ENCODE results near the gene ACOT2. TPM values are rescaled to one million over a fixed set of nuclear protein-coding genes. Genes with fewer than 3 reads are reported as not detected.
"Not testable (repeated sequence)": the region's sequence is repeated elsewhere in the genome, so short reads cannot be mapped to it uniquely, and the experiment has no call there.

The ACOT2 gene, protein sequence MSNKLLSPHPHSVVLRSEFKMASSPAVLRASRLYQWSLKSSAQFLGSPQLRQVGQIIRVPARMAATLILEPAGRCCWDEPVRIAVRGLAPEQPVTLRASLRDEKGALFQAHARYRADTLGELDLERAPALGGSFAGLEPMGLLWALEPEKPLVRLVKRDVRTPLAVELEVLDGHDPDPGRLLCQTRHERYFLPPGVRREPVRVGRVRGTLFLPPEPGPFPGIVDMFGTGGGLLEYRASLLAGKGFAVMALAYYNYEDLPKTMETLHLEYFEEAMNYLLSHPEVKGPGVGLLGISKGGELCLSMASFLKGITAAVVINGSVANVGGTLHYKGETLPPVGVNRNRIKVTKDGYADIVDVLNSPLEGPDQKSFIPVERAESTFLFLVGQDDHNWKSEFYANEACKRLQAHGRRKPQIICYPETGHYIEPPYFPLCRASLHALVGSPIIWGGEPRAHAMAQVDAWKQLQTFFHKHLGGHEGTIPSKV
- 45.7 TPM for total RNA-seq

DNA sequence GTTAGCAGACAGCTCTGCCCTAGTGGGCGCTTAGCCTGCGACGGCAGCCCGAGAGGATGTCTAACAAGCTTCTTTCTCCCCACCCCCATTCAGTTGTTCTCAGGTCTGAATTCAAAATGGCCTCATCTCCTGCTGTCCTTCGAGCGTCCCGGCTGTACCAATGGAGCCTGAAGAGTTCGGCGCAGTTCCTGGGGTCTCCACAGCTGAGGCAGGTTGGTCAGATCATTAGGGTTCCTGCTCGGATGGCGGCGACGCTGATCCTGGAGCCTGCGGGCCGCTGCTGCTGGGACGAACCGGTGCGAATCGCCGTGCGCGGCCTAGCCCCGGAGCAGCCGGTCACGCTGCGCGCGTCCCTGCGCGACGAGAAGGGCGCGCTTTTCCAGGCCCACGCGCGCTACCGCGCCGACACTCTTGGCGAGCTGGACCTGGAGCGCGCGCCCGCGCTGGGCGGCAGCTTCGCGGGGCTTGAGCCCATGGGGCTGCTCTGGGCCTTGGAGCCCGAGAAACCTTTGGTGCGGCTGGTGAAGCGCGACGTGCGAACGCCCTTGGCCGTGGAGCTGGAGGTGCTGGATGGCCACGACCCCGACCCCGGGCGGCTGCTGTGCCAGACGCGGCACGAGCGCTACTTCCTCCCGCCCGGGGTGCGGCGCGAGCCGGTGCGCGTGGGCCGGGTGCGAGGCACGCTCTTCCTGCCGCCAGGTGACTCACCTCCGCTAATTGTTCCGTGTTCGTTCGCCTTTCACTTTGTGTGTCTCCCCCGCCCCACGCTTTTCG, at the start of gene ACOT2:
ACOT2 (plus strand) TSS at position 29 of the 774 bp plus-strand sequence; CDS start at position 57, 28 bp downstream.
- DNase-seq, result peak; percentile 92

DNA sequence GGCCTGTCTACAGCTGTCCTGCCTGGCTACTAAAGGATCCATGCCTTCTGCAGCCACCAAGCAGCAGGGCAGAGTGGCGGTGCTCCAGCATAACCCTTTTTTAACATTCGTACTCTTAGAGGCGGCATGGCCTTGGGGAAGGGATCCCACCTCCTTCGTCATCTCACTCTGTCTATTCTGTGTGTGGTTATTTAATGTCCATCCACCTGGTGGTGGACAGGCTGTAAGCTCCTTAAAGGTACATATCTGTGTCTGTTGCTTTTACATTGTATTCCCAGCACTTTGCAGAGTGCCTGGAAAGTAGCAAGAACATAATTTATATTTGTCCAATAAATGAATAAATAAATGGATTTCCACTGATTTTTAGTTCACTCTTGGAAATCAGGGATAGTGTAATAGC, 47.8 kb upstream of the ACOT2 start:
- DNase-seq, result no peak

DNA sequence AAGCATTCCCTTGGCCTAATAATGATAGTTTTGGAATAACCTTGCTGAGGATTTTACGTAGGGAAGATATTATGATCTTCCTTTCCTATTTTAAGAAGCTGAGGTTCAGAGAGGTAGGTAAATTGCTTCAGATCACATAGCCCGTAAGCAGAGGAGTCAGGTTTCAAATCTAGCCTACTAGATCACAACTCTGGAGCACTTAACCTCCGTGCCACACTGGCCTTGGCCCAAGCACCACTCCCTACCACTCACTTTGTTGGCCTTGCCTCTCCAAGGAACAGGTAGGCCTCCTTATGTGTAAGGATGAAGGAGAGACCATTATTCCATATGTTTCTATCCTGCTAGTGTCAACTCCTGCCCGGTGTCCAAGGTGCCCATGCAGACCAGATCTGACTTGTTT, 44.5 kb upstream of the ACOT2 start:
- no peak for DNase-seq

DNA sequence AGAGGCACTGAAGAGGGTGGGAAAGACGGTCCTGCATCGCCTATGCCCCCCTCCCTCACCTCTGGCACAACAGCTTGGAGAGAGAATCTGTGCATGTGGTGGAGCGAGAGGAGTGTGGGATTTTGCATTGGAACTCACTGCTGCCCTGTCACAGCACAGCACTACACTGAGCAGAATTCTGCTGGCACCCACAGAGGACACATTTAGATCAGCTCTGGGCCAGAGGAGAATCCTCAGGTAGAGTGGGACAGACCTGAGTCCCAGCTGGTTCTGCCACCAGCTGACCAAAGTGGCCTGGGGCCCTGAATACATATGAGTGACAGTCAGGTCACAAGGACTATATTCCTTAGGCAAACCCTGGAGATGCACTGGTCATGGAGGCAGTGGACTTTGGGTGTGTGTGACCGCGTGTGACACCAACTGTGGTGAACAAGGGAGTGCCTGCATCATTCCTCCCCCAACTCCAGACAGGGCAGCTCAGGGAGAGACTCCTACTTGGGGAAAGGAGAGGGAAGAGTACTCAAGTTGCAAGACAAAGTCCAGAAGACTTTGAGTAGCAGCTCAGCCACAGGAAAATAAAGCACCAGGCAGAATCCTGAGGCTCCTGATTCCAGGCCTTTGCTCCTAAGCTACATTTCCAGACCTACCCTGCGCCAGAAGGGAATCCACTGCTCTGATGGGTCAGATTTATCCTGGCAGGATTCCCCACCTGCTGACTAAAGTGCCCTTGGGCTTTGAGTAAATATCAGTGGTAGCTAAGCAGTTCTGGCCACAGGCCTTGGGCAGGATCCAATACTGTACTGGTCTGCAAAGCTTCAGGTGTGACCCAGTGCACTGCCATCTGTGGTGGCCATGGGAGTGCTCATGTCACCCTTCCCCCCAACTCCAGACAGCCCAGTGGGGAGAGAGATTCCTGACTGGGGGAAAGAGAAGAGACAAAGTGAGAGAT, 42.7 kb upstream of the ACOT2 start:
- no peak for DNase-seq

DNA sequence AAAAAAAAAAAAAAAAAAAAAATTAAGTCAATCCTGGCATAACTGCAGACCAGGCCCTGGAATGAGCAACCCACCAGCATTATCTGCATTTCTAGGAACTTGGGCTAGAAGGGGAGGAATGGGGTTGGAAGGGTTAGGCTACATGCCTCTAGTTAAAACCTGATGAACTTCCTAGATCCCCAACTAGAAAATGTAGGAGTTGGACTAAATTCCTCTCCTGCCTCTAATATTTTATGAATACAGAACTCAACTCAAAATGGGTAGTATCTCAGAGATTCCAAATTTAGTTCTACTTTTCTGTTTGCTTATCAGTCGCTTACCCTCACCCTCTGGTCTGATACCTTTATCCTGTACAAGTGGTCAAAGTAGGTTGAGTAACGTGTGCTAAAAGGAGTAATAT, 39.7 kb upstream of the ACOT2 start:
- DNase-seq, result not testable (repeated sequence)

DNA sequence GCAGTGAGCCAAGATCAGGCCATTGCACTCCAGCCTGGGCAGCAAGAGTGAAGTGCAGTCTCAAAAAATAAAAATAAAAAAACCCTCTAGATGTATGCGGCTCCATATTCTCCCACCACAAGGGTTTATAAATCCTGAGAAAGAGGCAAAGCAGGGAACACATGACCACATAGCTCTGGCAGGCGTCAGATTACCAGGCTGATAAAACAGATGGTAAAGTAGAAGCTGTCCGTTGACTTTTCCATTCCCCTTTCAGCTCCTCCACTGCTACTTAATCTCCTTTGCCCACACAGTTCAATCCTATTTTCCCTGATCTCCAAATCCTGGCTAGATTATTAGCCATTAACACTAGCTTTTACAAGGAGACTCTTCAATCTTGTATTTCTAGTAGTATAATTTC, 37.0 kb upstream of the ACOT2 start:
- peak; percentile 19 for DNase-seq

DNA sequence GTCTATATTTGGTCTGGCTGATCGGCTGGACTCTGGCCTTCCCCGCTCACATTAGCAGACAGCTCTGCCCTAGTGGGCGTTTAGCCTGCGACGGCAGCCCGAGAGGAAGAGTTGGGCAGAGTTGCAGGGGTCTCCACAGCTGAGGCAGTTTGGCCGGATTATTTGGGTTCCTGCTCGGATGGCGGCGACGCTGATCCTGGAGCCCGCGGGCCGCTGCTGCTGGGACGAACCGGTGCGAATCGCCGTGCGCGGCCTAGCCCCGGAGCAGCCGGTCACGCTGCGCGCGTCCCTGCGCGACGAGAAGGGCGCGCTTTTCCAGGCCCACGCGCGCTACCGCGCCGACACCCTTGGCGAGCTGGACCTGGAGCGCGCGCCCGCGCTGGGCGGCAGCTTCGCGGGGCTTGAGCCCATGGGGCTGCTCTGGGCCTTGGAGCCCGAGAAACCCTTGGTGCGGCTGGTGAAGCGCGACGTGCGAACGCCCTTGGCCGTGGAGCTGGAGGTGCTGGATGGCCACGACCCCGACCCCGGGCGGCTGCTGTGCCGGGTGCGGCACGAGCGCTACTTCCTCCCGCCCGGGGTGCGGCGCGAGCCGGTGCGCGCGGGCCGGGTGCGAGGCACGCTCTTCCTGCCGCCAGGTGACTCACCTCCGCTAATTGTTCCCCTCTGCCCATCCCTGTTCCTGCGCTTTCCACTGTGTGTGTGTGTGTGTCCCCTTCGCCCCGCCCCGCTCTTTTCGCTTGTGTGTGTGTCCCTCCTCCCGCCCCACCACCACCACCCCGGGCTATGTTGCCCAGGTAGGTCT, 31.6 kb upstream of the ACOT2 start:
- DNase-seq, result peak; percentile 21

DNA sequence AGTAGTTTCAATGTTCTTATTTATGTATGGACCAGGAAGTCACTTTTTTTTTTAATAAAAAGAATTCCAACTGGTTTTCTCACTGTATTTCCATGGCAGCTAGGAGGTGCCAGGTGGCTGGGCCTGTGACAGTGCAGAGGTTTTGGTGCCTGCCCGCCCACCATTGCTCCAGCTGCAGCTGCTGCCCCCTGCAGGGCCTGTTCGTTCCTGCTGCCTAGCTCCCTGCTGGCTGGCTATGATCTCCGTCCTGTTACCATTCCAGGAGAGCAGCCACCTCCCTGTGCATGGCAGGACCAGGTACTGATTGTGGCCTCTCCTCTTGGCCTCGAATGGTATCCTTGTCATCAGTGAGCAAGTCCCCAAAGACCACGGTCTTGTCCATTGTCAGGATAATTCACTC, 30.0 kb upstream of the ACOT2 start:
- not testable (repeated sequence) for DNase-seq

DNA sequence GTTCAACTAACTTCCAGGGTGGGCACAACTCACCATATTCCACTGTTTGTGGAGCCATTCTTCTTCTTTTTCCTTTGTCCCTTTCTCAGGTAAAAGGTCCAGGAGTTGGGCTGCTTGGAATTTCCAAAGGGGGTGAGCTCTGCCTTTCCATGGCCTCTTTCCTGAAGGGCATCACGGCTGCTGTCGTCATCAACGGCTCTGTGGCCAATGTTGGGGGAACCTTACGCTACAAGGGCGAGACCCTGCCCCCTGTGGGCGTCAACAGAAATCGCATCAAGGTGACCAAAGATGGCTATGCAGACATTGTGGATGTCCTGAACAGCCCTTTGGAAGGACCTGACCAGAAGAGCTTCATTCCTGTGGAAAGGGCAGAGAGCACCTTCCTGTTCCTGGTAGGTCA, 26.1 kb upstream of the ACOT2 start:
- not testable (repeated sequence) for DNase-seq

DNA sequence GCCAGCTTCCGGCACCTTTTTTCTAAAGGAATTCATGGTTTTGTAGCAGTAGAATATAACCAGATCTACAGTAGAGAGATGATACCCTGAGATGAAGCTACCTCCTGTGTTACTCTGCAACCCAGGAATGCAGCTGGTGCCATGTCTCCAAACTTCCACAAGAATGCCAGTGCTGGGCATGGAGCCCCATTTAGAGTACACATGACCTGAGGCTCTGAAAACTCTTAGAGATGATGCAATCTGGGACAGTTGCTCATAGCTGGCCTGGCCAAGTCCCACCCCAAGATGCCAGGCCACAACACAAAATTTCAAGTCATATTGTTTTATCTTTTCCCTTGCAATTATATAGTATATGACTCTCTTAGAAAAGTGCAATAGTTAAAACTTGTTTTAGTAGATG, 23.7 kb upstream of the ACOT2 start:
- DNase-seq, result not testable (repeated sequence)

DNA sequence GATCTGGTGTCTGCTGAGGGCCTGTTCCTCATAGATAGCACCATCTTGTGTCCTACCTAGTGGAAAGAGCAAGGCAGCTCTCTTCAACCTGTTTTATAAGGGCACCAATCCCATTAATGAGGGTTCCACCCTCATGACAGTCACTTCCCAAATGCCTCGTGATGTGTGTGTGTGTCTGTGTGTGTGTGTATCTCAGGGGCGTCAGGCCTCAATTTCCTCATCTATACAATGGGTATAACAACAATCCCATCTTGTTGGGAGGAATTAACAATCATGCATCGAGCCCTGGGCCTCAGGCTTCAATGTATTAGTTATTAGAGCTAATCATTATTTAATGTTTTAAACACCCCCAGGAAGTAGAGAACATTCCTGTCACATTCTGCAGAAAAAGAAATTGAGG, 19.9 kb upstream of the ACOT2 start:
- not testable (repeated sequence) for DNase-seq

DNA sequence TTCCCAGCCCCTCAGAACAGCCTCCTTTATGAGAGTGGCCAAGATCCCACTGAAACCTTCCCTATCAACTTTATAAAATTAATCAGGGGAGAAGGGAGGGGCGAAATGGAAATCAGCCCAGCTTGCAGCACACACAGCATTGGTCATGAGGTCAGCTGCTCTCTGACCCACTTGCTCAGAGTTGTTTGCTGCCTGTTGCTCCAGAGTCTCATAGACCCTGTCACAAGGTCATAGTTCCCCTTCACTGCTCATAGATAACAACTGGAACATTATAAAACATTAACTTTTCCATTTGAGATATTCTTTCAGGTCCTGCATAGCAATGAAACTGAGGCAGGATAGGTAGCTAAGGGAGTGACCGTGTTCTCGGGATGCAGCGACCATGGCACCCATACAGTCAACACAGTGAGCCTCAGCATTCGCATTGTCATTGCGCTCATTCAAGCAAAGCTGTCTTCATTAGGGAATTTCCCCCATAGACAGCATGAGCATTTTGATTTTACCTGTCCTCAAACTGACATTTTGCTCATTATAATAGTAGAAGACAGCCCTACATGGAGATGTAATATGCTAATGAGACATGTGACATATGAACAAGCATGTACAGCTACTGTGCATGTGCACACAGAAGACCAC, 19.0 kb upstream of the ACOT2 start:
- not testable (repeated sequence) for DNase-seq

DNA sequence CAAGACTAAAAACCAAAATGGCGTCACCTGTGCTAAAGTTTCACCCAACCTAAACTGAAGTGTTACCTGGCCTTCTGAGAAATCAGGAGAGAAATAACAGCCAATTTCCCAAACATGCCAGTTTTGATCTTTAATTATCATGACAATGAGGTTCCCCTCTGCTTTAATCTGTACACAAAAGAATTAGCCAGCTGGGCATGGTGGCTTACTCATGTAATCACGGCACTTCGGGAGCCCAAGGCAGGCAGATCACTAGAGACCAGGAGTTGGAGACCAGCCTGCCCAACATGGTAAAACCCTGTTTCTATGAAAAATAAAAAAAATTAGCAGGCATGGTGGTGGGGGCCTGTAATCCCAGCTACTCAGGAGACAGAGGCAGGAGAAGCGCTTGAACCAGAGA, 15.2 kb upstream of the ACOT2 start:
- no peak for DNase-seq

DNA sequence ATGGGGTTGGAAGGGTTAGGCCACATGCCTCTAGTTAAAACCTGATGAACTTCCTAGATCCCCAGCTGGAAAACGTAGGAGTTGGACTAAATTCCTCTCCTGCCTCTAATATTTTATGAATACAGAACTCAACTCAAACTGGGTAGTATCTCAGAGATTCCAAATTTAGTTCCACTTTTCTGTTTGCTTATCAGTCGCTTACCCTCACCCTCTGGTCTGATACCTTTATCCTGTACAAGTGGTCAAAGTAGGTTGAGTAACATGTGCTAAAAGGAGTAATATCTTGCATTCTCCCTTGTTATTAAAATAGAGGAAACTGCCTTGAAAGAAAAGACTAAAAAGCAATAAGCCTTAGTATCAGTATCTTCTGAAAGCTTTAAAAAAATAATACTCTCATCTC, 11.8 kb upstream of the ACOT2 start:
- DNase-seq, result not testable (repeated sequence)

DNA sequence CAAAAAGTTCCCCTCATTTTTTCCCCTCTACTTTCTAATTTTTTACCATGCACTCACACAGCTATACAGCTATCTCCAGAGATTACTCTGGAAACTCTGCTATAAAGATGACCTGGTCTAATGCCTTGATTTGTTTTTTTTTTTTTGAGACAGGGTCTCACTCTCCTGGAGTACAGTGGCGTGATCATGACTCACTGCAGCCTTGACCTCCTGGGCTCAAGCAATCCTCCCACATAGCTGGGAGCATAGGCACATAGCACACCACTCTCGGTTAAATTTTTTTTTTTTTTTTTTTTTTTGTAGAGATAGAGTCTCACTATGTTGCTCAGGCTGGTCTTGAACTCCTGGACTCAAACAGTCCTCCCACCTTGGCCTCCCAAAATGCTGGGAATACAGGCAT, 10.8 kb upstream of the ACOT2 start:
- DNase-seq, result not testable (repeated sequence)

DNA sequence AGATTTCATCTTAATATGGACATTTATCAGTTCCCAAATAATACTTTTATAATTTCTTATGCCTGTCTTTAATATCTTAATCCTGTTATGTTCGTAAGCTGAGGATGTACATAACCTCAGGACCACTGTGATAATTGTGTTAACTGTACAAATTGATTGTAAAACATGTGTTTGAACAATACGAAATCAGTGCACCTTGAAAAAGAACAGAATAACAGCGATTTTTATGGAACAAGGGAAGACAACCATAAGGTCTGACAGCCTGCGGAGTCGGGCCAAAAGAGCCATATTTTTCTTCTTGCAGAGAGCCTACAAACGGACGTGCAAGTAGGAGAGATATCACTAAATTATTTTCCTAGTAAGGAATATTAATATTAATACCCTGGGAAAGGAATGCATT, 6.8 kb upstream of the ACOT2 start:
- DNase-seq, result not testable (repeated sequence)

DNA sequence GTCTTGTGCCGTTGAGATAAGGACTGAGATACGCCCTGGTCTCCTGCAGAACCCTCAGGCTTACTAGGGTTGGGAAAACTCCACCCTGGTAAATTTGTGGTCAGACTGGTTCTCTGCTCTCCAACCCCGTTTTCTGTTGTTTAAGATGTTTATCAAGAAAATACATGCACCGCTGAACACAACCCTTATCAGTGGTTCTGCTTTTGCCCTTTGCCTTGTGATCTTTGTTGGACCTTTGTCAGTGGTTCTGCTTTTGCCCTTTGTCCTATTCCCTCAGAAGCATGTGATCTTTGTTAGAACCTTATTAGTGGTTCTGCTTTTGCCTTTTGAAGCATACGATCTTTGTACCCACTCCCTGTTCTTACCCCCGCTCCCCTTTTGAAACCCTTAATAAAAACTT, 6.3 kb upstream of the ACOT2 start:
- not testable (repeated sequence) for DNase-seq

DNA sequence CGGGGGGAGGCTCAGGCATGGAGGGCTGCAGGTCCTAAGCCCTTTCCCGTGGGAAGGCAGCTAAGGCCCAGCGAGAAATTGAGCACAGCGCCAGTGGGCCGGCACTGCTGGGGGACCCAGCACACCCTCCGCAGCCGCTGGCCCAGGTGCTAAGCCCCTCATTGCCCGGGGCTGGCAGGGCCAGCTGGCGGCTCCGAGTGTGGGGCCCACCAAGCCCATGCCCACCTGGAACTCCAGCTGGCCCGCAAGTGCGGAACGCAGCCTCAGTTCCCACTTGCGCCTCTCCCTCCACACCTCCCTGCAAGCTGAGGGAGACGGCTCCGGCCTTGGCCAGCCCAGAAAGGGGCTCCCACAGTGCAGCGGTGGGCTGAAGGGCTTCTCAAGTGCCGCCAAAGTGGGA, 2.6 kb upstream of the ACOT2 start:
- DNase-seq, result not testable (repeated sequence)

DNA sequence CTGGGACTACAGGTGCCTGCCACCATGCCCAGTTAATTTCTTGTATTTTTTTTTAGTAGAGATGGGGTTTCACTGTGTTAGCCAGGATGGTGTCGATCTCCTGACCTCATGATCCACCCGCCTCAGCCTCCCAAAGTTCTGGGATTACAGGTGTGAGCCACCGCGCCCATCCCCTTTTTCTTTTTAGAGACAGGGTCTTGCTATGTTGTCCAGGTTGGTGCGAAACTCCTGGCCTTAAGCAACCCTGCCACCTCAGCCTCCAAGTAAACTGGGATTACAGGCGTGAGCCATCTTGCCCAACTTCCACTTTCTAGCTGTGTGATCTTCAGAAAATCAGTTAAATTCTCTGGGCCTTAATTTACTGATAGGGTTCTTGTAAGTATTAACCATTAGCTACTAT, 2.1 kb upstream of the ACOT2 start:
- DNase-seq, result not testable (repeated sequence)

DNA sequence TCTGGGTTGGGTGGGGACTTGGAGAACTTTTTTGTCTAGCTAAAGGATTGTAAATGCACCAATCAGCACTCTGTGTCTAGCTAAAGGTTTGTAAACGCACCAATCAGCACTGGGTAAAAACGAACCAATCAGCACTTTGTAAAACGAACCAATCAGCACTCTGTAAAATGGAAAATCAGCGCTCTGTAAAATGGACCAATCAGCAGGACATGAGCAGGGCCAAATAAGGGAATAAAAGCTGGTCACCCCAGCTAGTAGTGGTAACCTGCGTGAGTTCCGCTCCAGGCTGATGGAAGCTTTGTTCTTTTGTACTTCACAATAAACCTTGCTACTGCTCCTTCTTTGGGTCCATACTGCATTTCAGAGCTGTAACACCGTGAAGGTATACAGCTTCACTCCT, 1.7 kb upstream of the ACOT2 start:
- DNase-seq, result no peak

Measured in tongue (tissue), 2 donors.